Activated CD8-positive, alpha-beta memory T cell treated with anti-CD3 and anti-CD28 coated beads for 24 hours (primary cell): ENCODE measurements around the gene CNNM3.
A peak's percentile ranks its signal among the peaks of the same experiment; 100 is the strongest.
"Not testable (repeated sequence)": the region's sequence is repeated elsewhere in the genome, so short reads cannot be mapped to it uniquely, and the experiment has no call there.

Experiments used
- DNase-seq: peaks from one replicate; pipeline ENCODE4 v3.0.0-alpha.2; 2020

CNNM3 gene

DNA sequence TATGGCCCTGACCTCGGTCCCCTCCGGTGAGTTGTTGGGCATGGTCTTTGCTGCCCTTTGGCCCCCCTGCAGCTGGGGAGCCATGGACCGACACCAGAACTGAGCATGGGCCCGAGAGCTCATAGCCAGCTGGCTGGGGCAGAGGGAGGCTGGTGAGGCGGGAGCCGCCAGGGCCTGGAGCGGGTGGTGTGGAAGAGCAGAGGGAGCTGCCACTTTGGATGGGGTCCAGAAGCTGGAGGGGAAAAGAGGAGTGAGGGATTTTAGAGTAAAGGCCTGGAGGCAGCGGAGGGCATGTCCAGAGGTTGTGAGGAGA, 16.5 kb upstream of the CNNM3 start:
- DNase-seq: no peak

DNA sequence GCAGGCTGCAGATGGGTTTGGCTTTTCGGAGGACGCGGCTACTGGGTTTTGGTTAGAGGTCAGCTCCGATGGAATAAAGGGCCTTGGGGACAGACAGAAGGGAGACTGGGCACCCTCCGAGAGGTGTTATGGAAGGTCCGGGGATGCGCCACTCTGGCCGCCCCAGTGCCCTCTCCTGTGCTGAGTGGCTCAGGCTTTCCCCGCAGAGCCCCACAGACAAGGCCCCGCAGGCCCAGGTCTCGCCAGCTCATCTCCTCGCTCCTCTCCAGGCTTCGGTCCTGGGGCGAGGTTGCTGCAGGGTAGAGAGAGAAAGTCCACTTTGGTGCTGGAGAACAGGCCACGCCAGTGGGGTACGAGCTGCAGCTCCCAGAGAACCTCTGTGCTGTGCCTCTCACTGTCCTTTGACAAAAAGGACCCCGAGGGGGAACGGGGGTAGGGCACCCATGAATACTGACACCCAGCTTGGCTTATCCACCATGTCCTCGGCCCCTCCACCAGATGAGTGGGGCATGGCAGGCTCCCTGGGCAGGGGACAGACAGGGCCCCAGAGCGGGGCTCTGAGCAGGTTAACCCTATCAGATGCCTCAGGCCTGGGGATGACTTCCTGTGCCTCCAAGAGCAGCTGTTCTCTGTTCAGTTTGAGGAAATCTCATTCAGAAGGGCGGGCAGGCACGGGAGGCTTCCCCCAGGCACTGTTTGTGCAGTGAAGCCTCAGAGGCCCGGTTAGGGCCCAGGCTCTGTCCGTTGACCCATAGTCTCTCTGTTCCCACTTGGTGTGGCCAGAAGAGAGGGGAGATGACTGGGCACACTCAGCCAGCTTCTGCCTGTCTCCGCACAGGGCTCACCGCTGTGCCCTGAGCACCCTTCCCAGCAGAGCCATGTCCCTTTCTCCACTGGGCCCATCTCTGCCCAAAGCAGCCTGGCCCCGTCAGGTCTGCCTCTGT, 15.7 kb upstream of the CNNM3 start:
- no peak for DNase-seq

DNA sequence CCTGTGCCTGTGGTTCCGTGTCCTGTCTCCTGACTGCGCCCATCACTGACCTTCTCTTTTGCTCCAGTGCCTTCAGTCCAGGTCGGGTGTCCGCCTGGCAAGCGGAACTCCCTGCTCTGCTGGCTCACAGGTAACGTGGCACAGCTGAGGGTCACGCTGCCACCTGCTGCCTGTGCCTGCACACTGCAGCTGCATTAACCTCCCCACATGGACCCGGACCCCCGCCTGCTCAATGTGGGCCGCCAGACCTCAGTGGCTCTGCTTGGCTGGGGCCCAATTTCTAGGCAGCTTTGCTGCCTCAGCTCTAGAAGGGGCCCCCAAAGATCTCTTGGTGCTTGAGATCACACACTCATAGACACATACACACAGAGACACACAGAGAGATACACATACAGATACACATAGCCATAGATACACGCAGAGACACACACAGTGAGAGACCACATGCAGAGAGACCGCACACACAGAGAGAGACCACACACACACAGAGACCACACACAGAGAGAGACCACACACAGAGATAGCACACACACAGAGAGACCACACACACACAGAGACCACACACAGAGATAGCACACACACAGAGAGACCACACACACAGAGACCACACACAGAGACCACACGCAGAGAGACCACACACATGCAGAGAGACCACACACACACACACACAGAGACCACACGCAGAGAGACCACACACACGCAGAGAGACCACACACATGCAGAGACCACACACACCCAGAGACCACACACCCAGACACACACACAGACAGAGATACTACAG, 14.9 kb upstream of the CNNM3 start:
- DNase-seq: peak; percentile 90

DNA sequence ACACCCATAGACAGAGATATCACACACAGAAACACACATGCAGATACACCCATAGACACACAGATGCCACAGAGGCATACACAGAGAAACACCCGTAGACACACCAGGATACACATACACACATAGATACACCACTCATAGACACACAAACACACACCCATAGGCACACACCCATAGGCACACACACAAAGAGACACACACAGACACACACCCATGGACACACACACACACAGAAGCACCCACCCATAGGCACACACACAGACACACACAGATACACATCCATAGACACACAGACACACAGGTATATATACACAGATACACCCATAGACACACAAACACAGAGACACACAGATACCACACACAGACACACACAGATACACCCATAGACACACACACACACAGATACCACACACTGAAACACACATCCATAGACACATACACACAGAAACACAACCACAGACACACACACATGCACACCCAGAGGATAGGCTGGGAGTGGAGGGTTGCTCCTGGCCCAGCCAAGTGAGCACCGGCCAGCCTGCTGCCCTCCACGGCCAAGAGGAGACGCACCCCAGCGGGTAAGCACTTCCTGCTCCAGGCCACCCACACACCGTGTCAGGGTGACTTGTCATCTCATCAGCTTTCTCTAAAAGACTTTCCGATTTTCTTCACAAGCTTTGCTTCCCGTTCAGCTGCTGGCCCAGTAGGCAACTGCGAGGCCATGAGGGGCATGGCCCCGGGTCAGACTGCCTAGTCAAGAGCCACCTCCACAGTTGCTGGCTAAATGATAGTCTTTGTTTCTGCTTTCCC, 14.1 kb upstream of the CNNM3 start:
- DNase-seq: peak; percentile 73

DNA sequence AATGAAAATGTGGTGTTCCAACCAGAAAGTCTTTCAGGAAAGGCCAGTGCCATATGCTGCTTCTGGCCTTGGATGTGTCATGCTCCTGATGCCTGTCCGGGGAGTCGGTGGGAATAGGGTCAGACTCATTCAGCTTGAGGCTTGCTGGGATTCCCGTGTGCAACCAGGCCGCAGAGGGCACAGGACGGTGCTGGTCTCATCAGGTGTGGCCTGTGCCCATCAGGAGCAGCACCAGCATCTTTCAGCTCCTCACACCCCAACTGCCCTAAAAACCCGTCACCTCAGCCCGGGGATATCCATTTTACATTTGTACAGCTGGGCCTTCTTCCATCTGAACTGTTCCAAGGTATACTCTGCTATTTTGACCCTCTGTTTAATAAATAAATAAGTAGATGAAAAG, 13.3 kb upstream of the CNNM3 start:
- DNase-seq: no peak

DNA sequence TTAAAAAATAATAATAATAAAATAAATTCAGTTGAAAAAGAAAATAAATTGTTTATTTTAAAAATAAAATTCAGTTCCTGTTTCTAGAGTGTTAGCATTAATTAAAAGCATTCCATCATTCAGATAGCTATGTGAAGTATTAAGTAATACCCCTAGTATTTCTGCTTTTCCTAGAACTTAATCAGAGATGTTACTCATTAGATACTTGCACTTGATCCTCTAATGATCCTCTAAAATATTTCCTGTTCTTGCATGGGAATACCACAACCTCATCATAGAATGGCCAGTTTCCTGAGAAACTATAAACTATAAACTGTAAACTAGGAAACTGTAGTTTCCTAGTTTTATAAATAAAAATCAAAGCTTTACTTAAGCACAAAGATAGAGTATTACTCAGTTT, 11.1 kb upstream of the CNNM3 start:
- DNase-seq: no peak

DNA sequence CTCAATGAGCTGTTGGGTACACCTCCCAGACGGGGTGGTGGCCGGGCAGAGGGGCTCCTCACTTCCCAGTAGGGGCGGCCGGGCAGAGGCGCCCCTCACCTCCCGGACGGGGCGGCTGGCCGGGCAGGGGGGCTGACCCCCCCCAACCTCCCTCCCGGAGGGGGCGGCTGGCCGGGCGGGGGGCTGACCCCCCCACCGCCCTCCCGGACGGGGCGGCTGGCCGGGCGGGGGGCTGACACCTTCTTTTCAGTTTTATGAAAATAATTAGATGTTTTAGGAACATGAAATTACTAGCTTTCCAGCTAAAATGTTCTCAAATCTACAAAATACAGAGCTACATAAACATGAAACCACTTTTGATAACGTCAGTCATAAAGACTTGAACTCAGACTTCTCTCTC, 10.1 kb upstream of the CNNM3 start:
- DNase-seq: not testable (repeated sequence)

DNA sequence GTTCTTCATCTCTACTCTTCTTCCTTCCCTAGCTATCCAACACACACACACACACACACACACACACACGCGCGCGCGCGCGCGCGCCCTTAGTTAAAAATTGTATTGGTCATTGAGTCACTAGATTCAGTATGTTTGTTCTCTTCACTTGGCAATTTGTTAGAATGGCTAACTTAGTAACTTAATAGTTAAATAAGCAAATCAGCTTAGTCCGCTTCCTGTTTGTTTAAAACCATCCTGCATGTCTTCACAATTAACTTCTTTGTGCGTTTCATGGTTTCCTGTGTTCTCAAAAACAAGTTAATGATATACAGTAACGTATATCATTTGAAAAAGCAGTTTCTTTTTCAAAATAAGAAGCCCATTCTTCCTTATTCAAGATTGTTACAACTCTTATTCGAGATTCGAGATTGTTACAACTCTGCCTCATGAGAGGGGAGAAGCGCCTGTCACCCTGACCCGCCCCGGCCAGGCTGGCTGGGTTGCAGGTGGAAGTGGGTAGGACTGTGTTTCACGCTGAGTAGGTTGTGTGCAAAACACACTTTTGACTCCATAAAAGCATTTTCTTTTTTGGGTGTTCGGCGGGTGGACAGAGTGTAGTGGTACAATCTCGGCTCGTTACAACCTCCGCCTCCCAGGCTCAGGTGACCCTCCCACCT, 9.5 kb upstream of the CNNM3 start:
- peak; percentile 65 for DNase-seq

DNA sequence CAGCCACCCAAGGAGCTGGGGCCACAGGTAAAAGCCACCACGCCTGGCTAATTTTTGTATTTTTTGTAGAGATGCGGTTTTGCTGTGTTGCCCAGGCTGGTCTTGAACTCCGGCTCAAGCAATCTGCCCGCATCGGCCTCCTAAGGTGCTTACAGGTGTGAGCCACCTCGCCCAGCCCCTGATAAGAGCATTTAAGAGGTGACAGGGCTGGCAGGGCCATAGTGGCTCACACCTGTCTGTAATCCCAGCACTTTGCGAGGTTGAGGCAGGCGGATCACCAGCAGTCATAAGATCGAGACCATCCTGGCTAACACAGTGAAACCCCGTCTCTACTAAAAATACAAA, 9.0 kb upstream of the CNNM3 start:
- DNase-seq: no peak

DNA sequence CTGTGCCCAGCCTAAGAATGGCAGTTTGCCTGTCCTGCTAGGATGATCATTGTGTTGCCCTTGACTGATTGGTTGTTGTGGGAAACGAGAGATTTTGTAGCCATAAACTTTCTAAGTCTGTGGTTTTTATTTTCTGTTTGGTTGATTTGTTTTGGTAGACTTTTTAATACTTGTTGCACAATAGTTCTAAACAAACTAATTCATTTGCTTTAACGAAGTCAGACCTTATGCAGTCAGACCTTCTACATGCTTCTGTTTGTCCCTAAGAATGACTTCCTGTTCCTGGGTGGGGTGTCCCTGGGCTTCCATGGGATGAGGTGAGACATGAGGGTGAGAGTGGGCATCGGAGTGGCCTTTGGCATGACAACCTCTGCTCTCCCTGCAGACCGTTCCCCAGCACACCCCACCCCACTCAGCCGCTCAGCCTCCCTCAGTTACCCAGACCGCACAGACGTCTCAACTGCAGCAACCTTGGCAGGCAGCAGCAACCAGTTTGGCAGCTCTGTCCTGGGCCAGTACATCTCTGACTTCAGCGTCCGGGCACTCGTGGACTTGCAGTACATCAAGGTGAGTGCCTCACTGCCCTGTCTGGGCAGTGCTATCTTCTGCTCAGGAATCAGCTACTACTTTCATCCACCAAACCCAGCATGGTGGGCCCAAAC, 7.8 kb upstream of the CNNM3 start:
- DNase-seq: no peak

DNA sequence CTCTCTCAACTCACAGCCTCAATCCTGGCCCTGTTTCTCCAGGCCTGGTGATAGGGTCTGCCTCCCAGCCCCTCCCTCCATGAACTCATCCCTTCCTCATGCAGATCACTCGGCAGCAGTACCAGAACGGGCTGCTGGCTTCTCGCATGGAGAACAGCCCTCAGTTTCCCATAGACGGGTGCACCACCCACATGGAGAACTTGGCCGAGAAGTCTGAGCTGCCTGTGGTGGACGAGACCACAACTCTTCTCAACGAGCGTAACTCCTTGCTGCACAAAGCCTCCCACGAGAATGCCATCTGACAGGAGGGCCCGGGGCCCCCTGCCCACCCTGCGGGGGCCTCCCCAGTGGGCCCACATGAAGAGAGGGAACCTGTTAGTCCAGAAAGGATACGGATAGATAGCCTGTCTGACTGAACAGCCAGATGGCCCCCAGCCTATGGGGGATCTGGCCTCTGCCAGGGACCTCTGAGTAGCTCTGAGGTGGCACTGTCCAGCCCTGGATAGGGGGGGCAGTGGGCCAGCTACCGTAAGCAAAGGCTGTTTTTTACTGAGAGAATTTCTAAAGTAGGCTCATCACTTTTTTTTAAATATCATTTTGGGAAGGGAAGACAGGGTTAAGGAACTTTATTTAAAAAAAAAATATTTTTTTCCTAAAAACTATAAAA, 6.7 kb upstream of the CNNM3 start:
- DNase-seq: no peak

DNA sequence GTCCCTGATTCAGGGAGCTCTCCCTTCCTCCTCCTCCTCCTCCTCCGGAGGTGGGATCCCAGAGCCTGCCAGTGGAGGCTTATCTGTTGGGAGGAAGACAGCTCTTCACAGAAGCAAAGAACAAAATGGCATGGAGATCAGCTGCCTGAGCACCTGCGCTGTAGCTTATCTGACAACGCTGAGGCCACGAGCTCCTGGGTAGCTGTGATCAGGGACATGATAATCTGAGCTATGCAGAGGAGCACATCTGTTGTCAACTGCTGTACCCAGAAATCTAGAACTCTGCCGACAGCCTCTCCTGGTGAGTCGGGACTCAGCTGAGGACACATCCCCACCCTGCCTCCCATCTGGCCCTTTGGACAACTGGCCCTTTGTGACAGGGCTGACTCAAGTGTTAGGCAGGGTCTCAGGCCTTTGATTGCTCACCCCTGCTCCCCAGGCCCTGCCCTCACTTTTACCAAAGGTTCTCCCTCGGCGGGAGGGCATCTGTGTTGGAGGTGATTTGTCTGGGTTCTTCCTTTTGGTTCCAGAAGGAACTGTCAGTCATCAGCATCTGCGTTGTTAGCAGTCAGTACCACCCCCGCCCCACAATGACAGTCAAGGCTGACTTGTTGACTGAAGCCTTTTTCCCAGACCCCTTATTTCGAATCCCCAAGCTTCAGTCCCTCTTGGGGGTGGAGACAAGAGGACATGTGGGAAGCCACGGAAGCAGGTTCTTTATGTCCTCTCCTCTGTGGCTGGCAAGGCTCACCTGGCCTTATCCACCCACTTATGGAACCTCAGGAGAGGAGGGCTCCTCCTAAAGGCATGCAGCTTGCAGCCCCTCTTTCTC, 5.9 kb upstream of the CNNM3 start:
- no peak for DNase-seq

DNA sequence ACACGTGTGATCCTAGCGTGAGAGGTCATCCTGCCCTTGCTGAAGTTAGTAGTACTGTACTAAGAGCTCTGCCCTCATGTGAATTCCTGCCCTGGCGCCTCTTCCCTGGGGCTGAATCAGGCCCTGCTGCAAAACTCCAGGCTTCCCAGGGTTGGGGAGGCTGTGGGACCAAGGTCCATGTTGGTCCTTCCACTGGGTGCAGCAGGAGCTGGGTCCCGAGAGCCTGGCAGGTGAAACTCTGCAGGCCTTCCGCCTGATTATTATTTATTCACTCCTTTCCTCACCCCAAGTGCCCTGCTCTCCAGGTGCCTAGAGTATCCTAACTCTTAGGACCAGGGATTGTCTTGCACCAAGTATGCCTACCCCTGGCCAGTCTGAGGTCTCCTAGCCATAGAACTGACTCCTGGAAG, 5.3 kb upstream of the CNNM3 start:
- DNase-seq: no peak

DNA sequence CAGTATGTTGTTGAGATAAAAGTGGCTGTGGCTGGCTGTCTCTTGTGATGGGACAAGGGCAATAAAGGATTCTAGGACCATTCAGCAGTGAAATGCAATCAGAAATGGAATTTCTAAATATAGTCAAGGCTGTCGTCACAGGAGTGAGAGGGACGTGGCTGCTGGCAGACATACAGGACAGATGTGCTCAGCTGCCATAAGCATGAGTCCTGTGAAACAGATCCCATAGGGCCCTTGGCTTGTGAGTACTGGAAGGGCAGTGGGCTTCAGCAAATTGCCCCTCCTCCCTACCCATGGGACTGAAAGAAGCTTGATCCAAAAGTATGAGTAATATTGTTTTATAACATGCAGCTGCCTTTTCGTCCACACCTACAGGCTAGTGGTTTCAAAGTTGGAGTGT, 4.2 kb upstream of the CNNM3 start:
- no peak for DNase-seq

DNA sequence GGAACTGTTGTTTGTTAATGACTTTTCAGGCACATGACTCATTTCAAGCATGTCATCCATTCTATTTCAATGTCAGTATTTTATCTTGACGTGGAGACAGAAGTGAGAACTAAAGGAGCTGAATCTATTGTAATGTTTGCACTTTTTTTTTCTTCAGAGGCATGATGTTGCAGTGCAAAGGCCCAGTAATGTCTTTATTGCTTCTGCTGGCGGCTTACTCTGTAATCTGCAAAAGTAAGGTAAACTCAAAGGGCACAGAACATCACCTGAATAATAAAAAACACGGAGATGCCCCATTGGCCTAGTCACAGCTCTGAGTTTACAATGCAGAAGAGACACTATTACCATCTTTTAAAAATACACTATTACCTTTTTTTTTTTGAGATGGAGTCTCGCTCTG, 2.4 kb upstream of the CNNM3 start:
- DNase-seq: no peak

DNA sequence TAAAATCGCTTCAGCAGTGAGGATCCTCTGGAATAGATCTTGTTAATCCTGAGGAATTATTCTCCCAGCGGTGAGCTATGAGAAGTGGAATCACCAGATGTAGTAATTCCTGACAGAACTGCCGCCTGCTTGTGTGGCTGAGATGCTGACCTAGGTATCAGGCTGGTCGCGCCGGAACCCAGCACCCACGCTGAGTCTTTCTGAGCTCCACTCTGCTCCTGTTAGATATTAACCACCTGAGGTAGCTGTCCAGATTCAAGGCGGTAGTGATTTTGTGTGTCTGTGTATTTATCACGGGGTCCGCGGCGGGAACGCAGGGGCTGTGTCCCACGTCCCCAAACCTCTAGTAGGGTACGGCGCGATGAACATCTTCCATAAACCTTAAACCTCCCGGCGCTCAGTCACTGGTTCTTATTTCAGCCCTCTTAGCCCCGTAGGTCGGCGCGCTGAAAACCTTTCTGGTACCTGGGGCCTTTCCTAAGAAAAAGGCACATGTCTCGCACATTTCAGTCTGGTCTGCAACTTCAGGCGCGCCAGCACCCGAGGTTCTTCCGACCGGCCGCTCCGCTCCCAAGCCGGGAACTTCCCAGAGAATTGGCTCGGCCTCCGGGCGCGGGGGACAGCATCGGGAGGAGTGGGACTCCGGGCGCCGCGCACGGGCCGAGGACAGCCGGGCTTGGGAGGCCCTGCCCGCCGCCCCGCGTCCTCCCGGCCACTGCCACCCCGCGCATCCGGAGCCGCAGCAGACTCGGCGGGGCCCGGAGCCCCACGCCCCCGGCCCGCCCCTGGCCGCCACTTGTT, 542 bp upstream of the CNNM3 start:
- no peak for DNase-seq

DNA sequence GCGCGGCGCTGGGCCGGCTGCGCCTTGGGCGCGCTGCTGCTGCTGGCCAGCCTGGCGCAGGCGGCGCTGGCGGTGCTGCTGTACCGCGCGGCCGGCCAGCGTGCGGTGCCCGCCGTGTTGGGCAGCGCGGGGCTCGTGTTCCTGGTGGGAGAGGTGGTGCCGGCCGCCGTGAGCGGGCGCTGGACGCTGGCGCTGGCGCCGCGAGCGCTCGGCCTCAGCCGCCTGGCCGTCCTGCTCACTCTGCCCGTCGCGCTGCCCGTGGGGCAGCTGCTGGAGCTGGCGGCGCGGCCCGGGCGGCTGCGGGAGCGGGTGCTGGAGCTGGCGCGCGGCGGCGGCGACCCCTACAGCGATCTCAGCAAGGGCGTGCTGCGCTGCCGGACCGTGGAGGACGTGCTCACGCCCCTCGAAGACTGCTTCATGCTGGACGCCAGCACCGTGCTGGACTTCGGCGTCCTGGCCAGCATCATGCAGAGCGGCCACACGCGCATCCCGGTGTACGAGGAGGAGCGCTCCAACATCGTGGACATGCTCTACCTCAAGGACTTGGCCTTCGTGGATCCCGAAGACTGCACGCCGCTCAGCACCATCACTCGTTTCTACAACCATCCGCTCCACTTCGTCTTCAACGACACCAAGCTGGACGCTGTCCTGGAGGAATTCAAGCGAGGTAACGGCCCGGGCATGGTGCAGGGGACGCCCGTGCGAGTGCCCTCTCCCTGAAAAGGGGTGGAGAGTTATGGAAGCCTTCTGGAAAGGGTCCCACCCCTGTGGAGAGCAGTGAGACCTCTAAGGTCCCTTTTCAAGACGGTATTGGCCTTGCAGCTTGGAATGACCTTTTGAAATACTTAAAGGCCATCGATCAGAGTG, 1.0 kb downstream of the CNNM3 start:
- DNase-seq: peak; percentile 63

DNA sequence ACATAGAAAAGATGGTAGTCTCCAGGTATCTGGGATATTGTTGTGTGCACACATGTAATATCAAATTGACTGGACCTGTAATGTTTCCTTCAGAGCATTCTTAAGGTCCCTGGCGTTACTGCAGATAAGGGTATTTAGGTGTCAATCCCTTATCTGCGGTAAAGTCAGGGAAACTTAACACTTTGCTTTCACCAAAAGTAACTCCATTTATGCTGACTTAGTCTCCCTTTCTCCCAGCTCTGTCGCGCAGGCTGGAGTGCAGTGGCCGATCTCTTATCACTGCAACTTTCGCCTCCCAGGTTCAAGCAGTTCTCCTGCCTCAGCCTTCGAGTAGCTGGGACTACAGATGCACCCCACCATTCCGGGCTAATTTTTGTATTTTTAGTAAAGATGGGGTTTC, 1.8 kb downstream of the CNNM3 start:
- no peak for DNase-seq
